Hepatocyte (in vitro differentiated cells): Measurements from ENCODE around the gene ETF1. TPM values are rescaled to one million over a fixed set of nuclear protein-coding genes. Genes with fewer than 3 reads are reported as not detected.

Experiments used
- DNase-seq: peaks from one replicate; pipeline ENCODE4 v3.0.0-alpha.2; 2016; ENCODE audit warnings: low spot score
- H2AFZ ChIP-seq: fragments of 200-600 bp; sonication (generic); 2 replicates; pipeline ENCODE4 v1.6.0; 2016; ENCODE audit warnings: antibody characterized with exemption, mild to moderate bottlenecking
- H3K27ac ChIP-seq: fragments of 200-600 bp; sonication (generic); 2 replicates; pipeline ENCODE4 v1.5.1; 2016; ENCODE audit warnings: mild to moderate bottlenecking
- H3K27me3 ChIP-seq: fragments of 200-600 bp; sonication (generic); 2 replicates; pipeline ENCODE4 v1.6.1; 2016
- H3K36me3 ChIP-seq: fragments of 200-600 bp; sonication (generic); replicated peaks from 2 replicates; pipeline ENCODE4 v1.5.1; 2016; ENCODE audit warnings: low read depth; ENCODE audit not compliant: insufficient read depth
- H3K4me1 ChIP-seq: fragments of 200-600 bp; sonication (generic); 2 replicates; pipeline ENCODE4 v1.5.1; 2016; ENCODE audit warnings: mild to moderate bottlenecking, moderate library complexity; ENCODE audit not compliant: insufficient read depth
- H3K4me2 ChIP-seq: fragments of 200-600 bp; sonication (generic); 2 replicates; pipeline ENCODE4 v1.6.0; 2016
- H3K4me3 ChIP-seq: fragments of 200-600 bp; sonication (generic); 2 replicates; pipeline ENCODE4 v1.5.1; 2016; ENCODE audit warnings: mild to moderate bottlenecking
- H3K79me2 ChIP-seq: fragments of 200-600 bp; sonication (generic); 2 replicates; pipeline ENCODE4 v1.6.0; 2017; ENCODE audit warnings: mild to moderate bottlenecking
- H3K9me2 ChIP-seq: fragments of 200-600 bp; sonication (generic); replicated peaks from 2 replicates; pipeline ENCODE4 v1.6.0; 2017; ENCODE audit warnings: mild to moderate bottlenecking; ENCODE audit not compliant: insufficient read depth
- H3K9me3 ChIP-seq: fragments of 200-600 bp; sonication (generic); 2 replicates; pipeline ENCODE4 v1.5.1; 2016; ENCODE audit warnings: low read depth, mild to moderate bottlenecking
- H4K20me1 ChIP-seq: fragments of 200-600 bp; sonication (generic); 2 replicates; pipeline ENCODE4 v1.6.0; 2016; ENCODE audit warnings: mild to moderate bottlenecking; ENCODE audit not compliant: insufficient read depth, poor library complexity, severe bottlenecking
- CTCF ChIP-seq: fragments of 200-600 bp; sonication (generic); IDR thresholded peaks from 2 replicates; pipeline ENCODE4 v1.5.1; 2016; ENCODE audit warnings: antibody characterized with exemption, mild to moderate bottlenecking; ENCODE audit not compliant: poor library complexity
- EZH2 ChIP-seq: fragments of 200-600 bp; sonication (generic); IDR thresholded peaks from 2 replicates; pipeline ENCODE4 v1.6.1; 2016; ENCODE audit warnings: antibody characterized with exemption, mild to moderate bottlenecking, borderline replicate concordance
- EZH2phosphoT487 ChIP-seq: fragments of 200-600 bp; sonication (generic); IDR thresholded peaks from one replicate; pipeline ENCODE4 v1.6.1; 2018; ENCODE audit warnings: antibody characterized with exemption, mild to moderate bottlenecking, low read depth, moderate library complexity; ENCODE audit not compliant: unreplicated experiment, severe bottlenecking
- WGBS: methylation state at CpG from one replicate; pipeline ENCODE4 v1.1.6; 2016; ENCODE audit warnings: low lambda C conversion rate; ENCODE audit errors: missing lambda C conversion rate; 5-methylcytosine and 5-hydroxymethylcytosine counted together
- polyA plus RNA-seq: library from polyadenylated mRNA; unstranded; fragments of >200 nt; fragmentation: Nextera tagmentation; extraction: Ambion mirVana; gene quantifications from 2 replicates; pipeline ENCODE4 v1.2.1, GENCODE V29; 2016
- total RNA-seq: library from RNA; depleted of rRNA; stranded (reverse); fragments of >200 nt; gene quantifications from 2 replicates; pipeline ENCODE4 v1.2.3, GENCODE V29; 2014

ETF1 gene
- total and polyA plus RNA-seq, 2 experiments from 2014 or later = 42.6 to 93.3 TPM

- WGBS = 86% methylated on average over 12 of the region's 12 CpGs
Observed at GRCh38 chr5:138490648-138491283, 52.3 kb downstream of the ETF1 start.

GRCh38 chr5:138489683-138490061 lies 53.4 kb downstream of the ETF1 start:
- Histone ChIP-seq H3K9me2 (no peaks in the 10 kb centered on the region), H3K9me3 (no peaks in the 10 kb centered on the region), H3K4me1 (peaks cover 32% of the 10 kb centered on the region), H3K4me2 (no peak overlapping the region), H4K20me1 (no peaks in the 10 kb centered on the region), H3K4me3 (no peak overlapping the region), H3K36me3 (no peaks in the 10 kb centered on the region), H2AFZ (no peak overlapping the region), H3K27me3 (no peaks in the 10 kb centered on the region), H3K79me2 (no peaks in the 10 kb centered on the region), H3K27ac (no peak overlapping the region)
- WGBS = 83% methylated on average over 5 of the region's 5 CpGs
- peak; percentile 11 for DNase-seq
- TF ChIP-seq EZH2 (no peak), CTCF (no peak), EZH2phosphoT487 (no peak)

More at GRCh38 chr5:138490648-138491283, 52.3 kb downstream of the ETF1 start:
- H2AFZ ChIP-seq = no peak overlapping the region
- no peak overlapping the region for H3K4me3 ChIP-seq
- no peaks in the 10 kb centered on the region for H3K79me2 ChIP-seq
- no peaks in the 10 kb centered on the region for H3K9me3 ChIP-seq
- H3K4me2 ChIP-seq = no peak overlapping the region
- DNase-seq = no peak
- H3K9me2 ChIP-seq = no peaks in the 10 kb centered on the region
- no peak for TF ChIP-seq EZH2phosphoT487
- TF ChIP-seq EZH2 = no peak
- TF ChIP-seq CTCF = no peak
- H3K27ac ChIP-seq = no peak overlapping the region
- H3K27me3 ChIP-seq = no peaks in the 10 kb centered on the region
- no peaks in the 10 kb centered on the region for H3K36me3 ChIP-seq
- peaks cover 32% of the 10 kb centered on the region for H3K4me1 ChIP-seq
- H4K20me1 ChIP-seq = no peaks in the 10 kb centered on the region

GRCh38 chr5:138488481-138488945 lies 54.5 kb downstream of the ETF1 start:
- peak; percentile 26 for DNase-seq
- no peaks in the 10 kb centered on the region for H4K20me1 ChIP-seq
- H3K27ac ChIP-seq = no peak overlapping the region
- no peaks in the 10 kb centered on the region for H3K9me3 ChIP-seq
- H3K4me2 ChIP-seq = no peak overlapping the region
- no peak overlapping the region for H3K4me3 ChIP-seq
- WGBS = 70% methylated on average over 5 of the region's 5 CpGs
- TF ChIP-seq EZH2 (no peak), EZH2phosphoT487 (no peak), CTCF (no peak)
- H3K4me1 ChIP-seq = peaks cover 32% of the 10 kb centered on the region
- H2AFZ ChIP-seq = no peak overlapping the region
- no peaks in the 10 kb centered on the region for H3K27me3 ChIP-seq
- H3K9me2 ChIP-seq = no peaks in the 10 kb centered on the region
- no peaks in the 10 kb centered on the region for H3K79me2 ChIP-seq
- no peaks in the 10 kb centered on the region for H3K36me3 ChIP-seq
